Measurements from ENCODE around the gene PSMG3.

Gene PSMG3

GRCh38 chr7:1595636-1596035 is 25.8 kb upstream of the PSMG3 start:
- no peak overlapping the region for H3K4me3 ChIP-seq (ENCODE audit: low read depth in 1 of 2, low read length in 2 of 2)
- no peaks in the 10 kb centered on the region for H3K9me3 ChIP-seq (ENCODE audit: low read length)
- H3K36me3 ChIP-seq (ENCODE audit: insufficient read depth, low read length): no peaks in the 10 kb centered on the region
- peaks cover 5 to 45% of the 10 kb centered on the region in 2 donors for H3K27me3 ChIP-seq (ENCODE audit: control insufficient read depth in 1 of 2, insufficient read depth in 2 of 2, low read length in 2 of 2)
- no peak overlapping the region for H3K9ac ChIP-seq (ENCODE audit: low read length)
- no peak overlapping the region for H3K27ac ChIP-seq (ENCODE audit: low read depth, low read length)
- no peaks in the 10 kb centered on the region for H3K4me1 ChIP-seq (ENCODE audit: insufficient read depth, low read length)

DNA sequence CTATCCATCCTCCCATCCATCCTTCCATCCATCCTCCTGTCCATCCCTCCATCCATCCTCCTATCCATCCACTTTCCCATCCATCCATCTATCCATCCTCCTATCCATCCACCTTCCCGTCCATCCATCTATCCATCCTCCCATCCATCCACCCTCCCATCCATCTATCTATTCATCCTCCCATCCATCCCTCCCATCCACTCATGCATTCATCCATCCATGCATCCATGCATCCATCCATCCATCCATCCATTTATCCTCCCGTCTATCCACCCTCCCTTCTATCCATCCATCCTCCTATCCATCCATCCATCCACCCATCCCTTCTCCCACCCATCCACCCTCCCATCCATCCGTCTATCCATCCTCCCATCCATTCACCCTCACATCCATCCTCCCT is 25.2 kb upstream of the PSMG3 start:
- H3K9ac ChIP-seq (ENCODE audit: low read length): no peak overlapping the region
- peaks cover 5 to 50% of the 10 kb centered on the region in 2 donors for H3K27me3 ChIP-seq (ENCODE audit: control insufficient read depth in 1 of 2, insufficient read depth in 2 of 2, low read length in 2 of 2)
- no peaks in the 10 kb centered on the region for H3K4me1 ChIP-seq (ENCODE audit: insufficient read depth, low read length)
- no peak overlapping the region for H3K27ac ChIP-seq (ENCODE audit: low read depth, low read length)
- H3K4me3 ChIP-seq (ENCODE audit: low read depth in 1 of 2, low read length in 2 of 2): no peak overlapping the region
- no peaks in the 10 kb centered on the region for H3K36me3 ChIP-seq (ENCODE audit: insufficient read depth, low read length)
- H3K9me3 ChIP-seq (ENCODE audit: low read length): no peaks in the 10 kb centered on the region

GRCh38 chr7:1593904-1594421 is 24.1 kb upstream of the PSMG3 start:
- H3K27me3 ChIP-seq (ENCODE audit: control insufficient read depth in 1 of 2, insufficient read depth in 2 of 2, low read length in 2 of 2): peaks cover 10 to 51% of the 10 kb centered on the region in 2 donors
- H3K36me3 ChIP-seq (ENCODE audit: insufficient read depth, low read length): no peaks in the 10 kb centered on the region
- no peaks in the 10 kb centered on the region for H3K9me3 ChIP-seq (ENCODE audit: low read length)
- no peak overlapping the region for H3K9ac ChIP-seq (ENCODE audit: low read length)
- no peak overlapping the region for H3K27ac ChIP-seq (ENCODE audit: low read depth, low read length)
- no peaks in the 10 kb centered on the region for H3K4me1 ChIP-seq (ENCODE audit: insufficient read depth, low read length)
- H3K4me3 ChIP-seq (ENCODE audit: low read depth in 1 of 2, low read length in 2 of 2): no peak overlapping the region

DNA sequence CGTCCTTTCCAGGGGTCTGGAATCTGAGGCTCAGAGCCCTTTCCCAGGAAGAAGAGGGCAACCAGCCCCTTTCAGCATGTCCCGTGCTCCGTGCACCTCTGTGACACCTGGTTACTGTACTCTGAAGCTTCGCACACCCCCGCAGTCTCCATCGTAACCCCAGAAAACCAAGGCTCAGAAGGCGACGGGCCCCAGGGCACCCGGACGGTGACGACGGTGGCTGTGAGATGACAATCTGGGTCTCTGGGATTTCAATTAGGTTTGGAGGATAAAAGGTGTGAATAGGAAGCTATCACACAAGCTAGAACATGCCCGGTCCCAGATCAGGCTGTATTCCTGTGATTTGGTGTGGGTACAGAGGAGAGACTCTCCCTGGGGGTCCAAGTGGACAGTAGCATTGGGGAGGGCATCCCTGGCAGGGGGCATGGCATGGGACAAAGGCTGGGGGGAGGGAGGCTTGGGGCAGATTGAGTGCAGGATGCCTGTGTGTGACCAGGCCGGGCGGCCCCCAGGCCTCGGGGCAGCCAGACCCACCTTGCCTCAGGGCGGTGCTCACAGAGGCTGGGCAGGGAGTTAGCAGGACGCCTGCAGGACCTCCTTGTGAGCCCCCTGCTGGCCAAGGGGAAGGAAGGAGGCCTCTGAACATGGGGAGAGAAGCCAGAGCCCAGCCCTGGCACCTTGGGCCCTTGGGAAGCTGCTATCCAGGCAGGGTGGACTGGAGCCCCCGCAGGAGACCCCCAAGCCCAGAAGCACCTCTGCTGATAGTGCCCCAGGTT is 23.4 kb upstream of the PSMG3 start:
- Histone ChIP-seq H3K4me1 (ENCODE audit: insufficient read depth, low read length) (no peaks in the 10 kb centered on the region), H3K9ac (ENCODE audit: low read length) (no peak overlapping the region), H3K27me3 (ENCODE audit: control insufficient read depth in 1 of 2, insufficient read depth in 2 of 2, low read length in 2 of 2) (peaks cover 12 to 57% of the 10 kb centered on the region in 2 donors), H3K9me3 (ENCODE audit: low read length) (no peaks in the 10 kb centered on the region), H3K36me3 (ENCODE audit: insufficient read depth, low read length) (no peaks in the 10 kb centered on the region), H3K4me3 (ENCODE audit: low read depth in 1 of 2, low read length in 2 of 2) (no peak overlapping the region), H3K27ac (ENCODE audit: low read depth, low read length) (no peak overlapping the region)

- H3K36me3 ChIP-seq (ENCODE audit: insufficient read depth, low read length): no peaks in the 10 kb centered on the region
- no peaks in the 10 kb centered on the region for H3K4me1 ChIP-seq (ENCODE audit: insufficient read depth, low read length)
- H3K9me3 ChIP-seq (ENCODE audit: low read length): no peaks in the 10 kb centered on the region
- no peak overlapping the region for H3K4me3 ChIP-seq (ENCODE audit: low read depth in 1 of 2, low read length in 2 of 2)
- H3K9ac ChIP-seq (ENCODE audit: low read length): no peak overlapping the region
- peaks cover 12 to 65% of the 10 kb centered on the region in 2 donors for H3K27me3 ChIP-seq (ENCODE audit: control insufficient read depth in 1 of 2, insufficient read depth in 2 of 2, low read length in 2 of 2)
- no peak overlapping the region for H3K27ac ChIP-seq (ENCODE audit: low read depth, low read length)
These were observed 22.6 kb upstream of the PSMG3 start for GRCh38 chr7:1592299-1592871.

- Histone ChIP-seq H3K4me1 (ENCODE audit: insufficient read depth, low read length) (no peaks in the 10 kb centered on the region), H3K4me3 (ENCODE audit: low read depth in 1 of 2, low read length in 2 of 2) (no peak overlapping the region), H3K36me3 (ENCODE audit: insufficient read depth, low read length) (no peaks in the 10 kb centered on the region), H3K9me3 (ENCODE audit: low read length) (no peaks in the 10 kb centered on the region), H3K27ac (ENCODE audit: low read depth, low read length) (no peak overlapping the region), H3K9ac (ENCODE audit: low read length) (no peak overlapping the region), H3K27me3 (ENCODE audit: control insufficient read depth in 1 of 2, insufficient read depth in 2 of 2, low read length in 2 of 2) (peaks cover 12 to 67% of the 10 kb centered on the region in 2 donors)
These were observed 22.0 kb upstream of the PSMG3 start for GRCh38 chr7:1591876-1592275.

GRCh38 chr7:1591396-1591795 is 21.6 kb upstream of the PSMG3 start:
- Histone ChIP-seq H3K9ac (ENCODE audit: low read length) (no peak overlapping the region), H3K4me3 (ENCODE audit: low read depth in 1 of 2, low read length in 2 of 2) (no peak overlapping the region), H3K4me1 (ENCODE audit: insufficient read depth, low read length) (no peaks in the 10 kb centered on the region), H3K9me3 (ENCODE audit: low read length) (no peaks in the 10 kb centered on the region), H3K27me3 (ENCODE audit: control insufficient read depth in 1 of 2, insufficient read depth in 2 of 2, low read length in 2 of 2) (peaks cover 12 to 67% of the 10 kb centered on the region in 2 donors), H3K27ac (ENCODE audit: low read depth, low read length) (no peak overlapping the region), H3K36me3 (ENCODE audit: insufficient read depth, low read length) (no peaks in the 10 kb centered on the region)

DNA sequence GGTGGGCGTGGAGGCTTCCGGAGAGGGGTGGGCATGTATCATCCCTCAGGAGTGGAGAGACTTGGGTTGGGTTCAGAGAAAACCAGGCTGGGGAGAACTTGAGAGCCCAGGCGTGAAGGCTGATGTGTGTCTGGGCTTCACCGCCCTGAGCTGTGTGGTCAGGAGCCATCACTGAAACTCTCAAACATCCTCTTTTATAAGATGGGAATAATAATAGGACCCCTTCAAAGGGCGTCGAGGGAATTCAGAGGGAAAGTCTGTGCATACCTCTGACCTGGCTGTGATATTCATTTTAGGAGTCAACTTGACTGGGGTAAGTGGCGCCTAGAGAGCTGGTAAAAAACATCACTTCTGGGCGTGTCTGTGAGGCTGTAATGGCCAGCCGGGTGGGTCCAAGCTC is 21.1 kb upstream of the PSMG3 start:
- Histone ChIP-seq H3K9ac (ENCODE audit: low read length) (no peak overlapping the region), H3K27me3 (ENCODE audit: control insufficient read depth in 1 of 2, insufficient read depth in 2 of 2, low read length in 2 of 2) (peaks cover 12 to 67% of the 10 kb centered on the region in 2 donors), H3K4me1 (ENCODE audit: insufficient read depth, low read length) (no peaks in the 10 kb centered on the region)

GRCh38 chr7:1590476-1590875 is 20.6 kb upstream of the PSMG3 start:
- Histone ChIP-seq H3K9me3 (ENCODE audit: low read length) (no peaks in the 10 kb centered on the region), H3K27ac (ENCODE audit: low read depth, low read length) (no peak overlapping the region), H3K9ac (ENCODE audit: low read length) (no peak overlapping the region), H3K27me3 (ENCODE audit: control insufficient read depth in 1 of 2, insufficient read depth in 2 of 2, low read length in 2 of 2) (peaks cover 12 to 63% of the 10 kb centered on the region in 2 donors), H3K4me3 (ENCODE audit: low read depth in 1 of 2, low read length in 2 of 2) (no peak overlapping the region), H3K4me1 (ENCODE audit: insufficient read depth, low read length) (no peaks in the 10 kb centered on the region), H3K36me3 (ENCODE audit: insufficient read depth, low read length) (no peaks in the 10 kb centered on the region)

More for the DNA sequence above, 21.1 kb upstream of the PSMG3 start:
- Histone ChIP-seq H3K36me3 (ENCODE audit: insufficient read depth, low read length) (no peaks in the 10 kb centered on the region), H3K9me3 (ENCODE audit: low read length) (no peaks in the 10 kb centered on the region), H3K27ac (ENCODE audit: low read depth, low read length) (no peak overlapping the region), H3K4me3 (ENCODE audit: low read depth in 1 of 2, low read length in 2 of 2) (no peak overlapping the region)

- Histone ChIP-seq H3K36me3 (ENCODE audit: insufficient read depth, low read length) (no peaks in the 10 kb centered on the region), H3K4me1 (ENCODE audit: insufficient read depth, low read length) (no peaks in the 10 kb centered on the region), H3K9me3 (ENCODE audit: low read length) (no peaks in the 10 kb centered on the region), H3K4me3 (ENCODE audit: low read depth in 1 of 2, low read length in 2 of 2) (no peak overlapping the region), H3K9ac (ENCODE audit: low read length) (no peak overlapping the region), H3K27me3 (ENCODE audit: control insufficient read depth in 1 of 2, insufficient read depth in 2 of 2, low read length in 2 of 2) (peaks cover 12 to 57% of the 10 kb centered on the region in 2 donors), H3K27ac (ENCODE audit: low read depth, low read length) (no peak overlapping the region)
These were observed 19.1 kb upstream of the PSMG3 start for GRCh38 chr7:1588978-1589377.

DNA sequence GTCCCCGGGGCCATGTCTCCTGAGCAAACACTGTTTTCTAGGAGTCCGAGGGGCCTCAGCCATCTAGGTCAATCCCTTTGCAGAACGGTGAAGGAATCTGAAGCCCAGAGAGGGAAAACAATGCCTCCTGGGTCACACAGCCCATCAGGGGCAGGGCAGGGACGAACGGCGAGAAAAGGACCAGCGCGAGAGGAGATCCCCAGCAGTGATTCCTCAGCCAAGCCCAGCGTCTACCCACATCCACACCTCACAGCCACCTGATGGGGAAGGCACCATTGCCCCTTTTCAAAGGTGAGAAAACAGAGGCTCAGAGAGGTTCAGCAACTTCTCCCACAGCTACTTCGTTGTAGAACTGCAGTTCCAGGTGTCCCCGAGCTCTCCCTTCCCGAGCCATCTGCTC is 17.9 kb upstream of the PSMG3 start:
- Histone ChIP-seq H3K36me3 (ENCODE audit: insufficient read depth, low read length) (no peaks in the 10 kb centered on the region), H3K4me1 (ENCODE audit: insufficient read depth, low read length) (no peaks in the 10 kb centered on the region), H3K27me3 (ENCODE audit: control insufficient read depth in 1 of 2, insufficient read depth in 2 of 2, low read length in 2 of 2) (peaks cover 12 to 54% of the 10 kb centered on the region in 2 donors), H3K9me3 (ENCODE audit: low read length) (no peaks in the 10 kb centered on the region), H3K9ac (ENCODE audit: low read length) (no peak overlapping the region), H3K4me3 (ENCODE audit: low read depth in 1 of 2, low read length in 2 of 2) (no peak overlapping the region), H3K27ac (ENCODE audit: low read depth, low read length) (no peak overlapping the region)

Measured in muscle layer of colon (tissue), 2 donors.